HG03558 (cell line): ENCODE measurements around the gene GPR87.

Source experiments
- ATAC-seq: cut with Tn5 transposase; IDR thresholded peaks from one replicate; pipeline ENCODE4 v1.9.1; 2021; ENCODE audit warnings: moderate number of reproducible peaks; ENCODE audit not compliant: unreplicated experiment; ENCODE audit errors: extremely low read depth

GPR87 gene

DNA sequence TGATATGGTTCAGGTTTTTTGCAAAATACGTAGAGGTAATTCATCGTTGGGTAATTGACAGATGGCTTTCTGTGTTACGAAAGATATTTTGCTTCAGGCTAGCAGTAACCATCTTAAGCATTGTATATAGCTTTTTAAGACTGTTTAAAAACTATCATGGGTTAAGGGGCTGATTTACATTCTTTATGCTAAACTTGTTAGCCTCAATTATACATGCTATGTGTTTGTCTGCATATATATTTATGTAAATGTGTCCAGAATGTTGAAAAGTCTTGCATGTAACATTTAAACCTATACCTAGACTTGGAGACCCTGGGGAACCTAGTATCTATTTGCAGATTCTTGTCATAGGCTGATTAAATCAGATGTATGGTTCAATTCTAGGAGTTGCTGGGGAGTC lies 27.2 kb downstream of the GPR87 start:
- no peak for ATAC-seq

DNA sequence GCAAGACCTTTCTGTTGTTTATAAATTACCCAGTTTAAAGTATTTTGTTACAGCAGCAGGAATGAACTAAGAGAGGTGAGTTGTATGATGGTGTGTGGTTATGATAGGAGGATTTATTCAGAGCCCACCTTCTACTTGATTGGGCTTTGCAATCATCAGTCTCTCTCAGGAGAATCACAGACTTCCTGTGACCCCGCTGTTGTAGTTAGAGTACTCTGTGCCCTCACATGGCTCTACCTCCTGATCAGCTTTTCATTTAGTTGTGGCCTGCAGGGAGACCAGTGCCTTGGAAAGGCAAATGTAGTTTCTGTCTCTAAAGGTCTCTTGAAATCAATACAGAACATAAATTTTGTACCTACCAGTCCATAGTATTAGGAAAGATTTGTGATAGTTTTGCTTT lies 30.7 kb downstream of the GPR87 start:
- ATAC-seq: no peak

DNA sequence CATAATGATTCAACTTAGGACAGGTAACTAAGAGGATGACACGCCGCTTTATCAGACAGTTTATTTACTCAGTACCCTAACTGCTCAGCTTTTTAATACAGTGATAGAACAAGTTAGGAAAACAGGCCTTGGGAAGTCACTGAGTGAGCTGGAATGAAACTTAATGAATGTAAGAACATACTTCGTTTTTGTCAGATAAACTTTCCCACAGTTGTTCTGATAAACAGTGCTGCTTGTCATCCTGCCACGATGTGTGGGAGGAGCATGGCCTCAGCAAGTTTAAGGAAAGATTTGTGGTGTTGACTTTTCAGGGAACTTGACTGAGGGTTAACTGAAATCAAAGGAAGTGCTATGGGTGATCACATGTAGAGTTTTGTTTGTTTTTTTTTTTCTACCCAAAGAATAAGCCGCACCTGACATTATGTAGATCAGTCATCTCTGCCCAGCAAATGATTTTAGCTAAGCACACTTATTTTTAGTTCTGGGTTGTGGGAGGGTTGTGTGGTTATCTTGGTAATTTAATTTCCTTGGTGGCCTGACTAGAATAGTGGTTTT lies 32.6 kb downstream of the GPR87 start:
- ATAC-seq: no peak

DNA sequence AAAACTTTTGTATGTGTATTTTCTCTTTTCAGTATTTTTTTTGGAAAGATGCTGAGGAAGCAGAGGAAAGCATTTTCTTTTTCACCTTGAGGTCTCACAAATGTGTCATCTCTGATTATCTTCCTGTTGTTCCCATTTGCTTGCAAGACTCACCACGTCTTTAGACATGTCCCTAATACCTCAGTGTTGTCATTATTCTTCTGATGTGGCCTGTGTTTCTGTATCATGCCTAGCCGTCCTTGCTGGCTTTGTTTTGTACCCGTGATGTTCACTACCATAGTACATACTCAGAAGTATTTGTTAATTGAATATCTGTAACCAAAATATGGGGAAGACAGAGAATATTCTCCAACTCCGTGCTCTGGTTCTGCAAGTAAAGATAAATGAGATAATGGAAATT lies 33.2 kb downstream of the GPR87 start:
- ATAC-seq: no peak

DNA sequence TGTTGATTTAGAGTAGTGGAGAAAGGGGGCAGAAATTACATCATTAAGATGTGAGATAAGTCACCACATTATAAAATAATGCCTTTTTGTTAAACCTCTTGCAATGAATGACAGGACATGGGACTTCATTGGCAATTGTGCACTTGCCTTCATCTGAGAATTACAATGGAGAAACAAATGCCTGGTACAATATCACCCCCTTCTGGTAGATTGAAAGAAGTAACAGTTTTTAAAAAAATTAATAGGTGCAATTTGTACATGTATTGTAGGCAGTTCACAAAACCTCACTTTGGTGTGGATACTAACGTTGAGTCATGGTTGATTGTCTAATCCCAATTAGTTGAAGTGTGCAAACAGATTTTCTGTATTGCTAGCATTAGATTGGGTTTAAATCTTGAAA lies 33.7 kb downstream of the GPR87 start:
- ATAC-seq: no peak

DNA sequence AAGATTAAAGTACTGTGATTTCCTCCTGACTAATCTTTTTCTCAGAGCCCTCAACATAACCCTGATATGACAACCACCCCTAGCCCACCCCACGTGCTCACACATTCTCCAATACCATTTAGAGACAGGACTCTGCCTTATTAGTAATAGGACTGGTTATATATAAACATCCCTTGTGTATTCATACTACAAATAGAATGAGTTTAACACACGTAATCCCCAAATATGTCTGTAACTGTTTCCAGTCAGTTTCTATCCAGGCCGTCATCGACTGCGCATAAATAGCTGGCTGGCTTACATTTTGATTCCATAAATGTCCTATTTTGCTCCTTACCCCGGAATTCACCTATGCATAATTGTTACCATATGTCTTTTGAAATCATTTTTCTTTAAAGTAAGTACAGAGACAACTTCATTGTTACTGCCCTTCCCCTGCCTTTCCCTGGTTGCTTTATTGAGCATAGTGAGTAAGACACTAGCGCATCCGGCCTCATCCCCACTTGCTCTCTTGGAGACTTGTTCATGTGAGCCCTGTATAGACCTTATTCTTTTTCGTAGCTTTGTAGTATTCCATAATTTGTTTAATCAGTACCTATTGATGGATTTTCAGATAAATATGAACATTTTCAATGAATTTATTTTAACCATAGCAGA lies 34.8 kb downstream of the GPR87 start:
- ATAC-seq: no peak

DNA sequence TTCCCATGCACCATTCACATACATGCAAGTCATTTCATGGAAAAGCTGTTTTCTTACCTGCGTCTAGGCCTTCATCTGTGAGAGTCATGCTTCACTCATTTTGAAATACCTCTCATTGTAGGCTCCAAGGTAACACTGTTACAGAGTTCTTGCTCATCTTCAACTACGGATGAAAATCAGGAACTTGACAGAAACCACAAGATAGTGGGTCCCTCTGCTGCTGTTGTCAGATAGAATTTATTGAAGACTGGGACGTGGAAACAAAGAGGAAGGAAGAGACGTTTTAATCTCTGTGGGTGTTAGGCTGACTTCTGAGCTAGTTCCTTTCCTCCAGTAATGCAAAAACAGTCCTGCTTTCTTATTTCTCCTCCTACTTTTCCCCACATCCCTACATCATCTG lies 38.4 kb downstream of the GPR87 start, which contains the start of gene P2RY14:
Gene P2RY14 (minus strand): TSS at position 313 of the 400 bp plus-strand sequence. CDS start 64,226 bp downstream, outside the sequence.
- no peak for ATAC-seq

DNA sequence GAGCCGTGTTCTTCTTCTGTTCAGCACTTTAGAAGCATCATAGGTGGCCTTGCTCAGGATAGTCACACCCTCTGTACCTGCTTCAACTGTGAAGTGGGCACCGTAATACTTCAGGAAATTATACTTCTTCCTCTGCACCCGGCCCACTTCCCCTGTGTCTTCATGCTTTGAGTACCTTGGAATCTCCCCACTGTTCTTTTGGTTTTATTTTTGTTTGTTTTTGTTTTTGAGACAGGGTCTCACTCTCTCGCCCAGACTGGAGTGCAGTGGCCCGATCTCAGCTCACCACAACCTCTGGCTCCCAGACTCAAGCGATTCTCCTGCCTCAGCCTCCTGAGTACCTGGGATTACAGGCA lies 40.0 kb downstream of the GPR87 start:
- ATAC-seq: peak; percentile 35

DNA sequence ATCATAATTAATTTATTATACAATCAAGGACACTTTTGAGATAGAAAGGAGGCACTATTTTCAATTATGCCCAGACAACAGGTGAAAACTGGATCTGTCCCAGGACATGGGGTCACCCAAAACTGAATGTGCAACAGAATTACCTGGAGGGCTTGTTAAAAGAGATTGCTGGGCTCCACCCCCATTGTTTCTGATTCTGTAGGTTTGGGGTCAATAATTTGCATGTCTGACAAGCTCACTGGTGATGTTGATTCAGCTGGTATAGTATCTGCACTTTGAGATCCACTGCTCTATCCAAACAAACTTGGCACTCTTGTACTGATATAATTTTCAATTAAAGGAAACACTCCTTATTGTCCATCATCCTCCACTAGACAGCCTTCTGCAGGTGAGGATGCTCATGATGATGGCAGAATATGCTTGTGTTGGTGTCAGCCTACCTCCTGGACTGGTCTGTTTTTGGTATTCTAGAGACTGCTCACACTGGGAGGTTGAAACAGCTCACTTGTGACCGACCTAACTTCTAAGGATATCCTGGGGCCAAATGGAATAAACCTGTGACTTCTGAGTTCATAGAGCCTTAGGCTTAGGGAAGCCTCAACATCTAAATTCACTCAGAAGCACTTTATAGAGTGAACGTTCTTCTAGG lies 40.5 kb downstream of the GPR87 start:
- no peak for ATAC-seq

DNA sequence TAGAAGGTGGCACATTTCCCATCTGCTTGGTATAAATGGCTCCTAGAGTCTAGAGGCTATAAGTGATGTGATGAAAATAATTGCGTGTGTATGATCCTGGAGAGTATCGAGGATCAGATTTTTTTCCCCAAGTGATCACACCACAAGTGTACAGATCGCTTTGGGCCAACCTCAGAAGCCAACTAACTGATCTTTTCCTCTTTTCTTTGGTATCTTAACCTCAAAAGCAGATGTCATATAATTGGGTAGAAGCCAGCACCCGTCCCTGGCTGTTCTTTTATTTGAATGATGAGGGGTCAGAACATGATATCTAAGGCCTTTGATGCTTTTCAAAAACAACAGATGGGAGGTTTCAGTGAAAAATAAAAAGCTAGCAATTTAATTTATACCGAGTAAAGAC lies 41.5 kb downstream of the GPR87 start:
- no peak for ATAC-seq

DNA sequence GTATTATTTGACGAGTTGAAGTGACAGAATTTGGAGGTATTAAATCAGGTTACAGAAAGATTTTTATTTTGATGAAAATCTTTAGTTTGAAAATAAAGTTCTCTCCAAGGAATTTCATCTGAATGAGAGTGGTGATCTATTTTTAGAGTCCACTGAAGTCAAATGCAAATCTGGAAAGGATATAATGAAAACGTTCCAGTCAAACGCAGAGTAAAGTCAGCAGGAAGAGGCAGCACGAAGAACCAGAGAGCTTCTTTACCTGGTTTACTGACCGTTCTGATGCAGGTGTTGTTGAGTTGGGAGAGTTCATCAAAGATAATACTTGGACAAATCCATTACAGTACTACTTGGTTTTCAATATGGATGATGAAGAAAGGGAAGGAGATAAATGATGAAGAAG lies 47.0 kb downstream of the GPR87 start:
- no peak for ATAC-seq

DNA sequence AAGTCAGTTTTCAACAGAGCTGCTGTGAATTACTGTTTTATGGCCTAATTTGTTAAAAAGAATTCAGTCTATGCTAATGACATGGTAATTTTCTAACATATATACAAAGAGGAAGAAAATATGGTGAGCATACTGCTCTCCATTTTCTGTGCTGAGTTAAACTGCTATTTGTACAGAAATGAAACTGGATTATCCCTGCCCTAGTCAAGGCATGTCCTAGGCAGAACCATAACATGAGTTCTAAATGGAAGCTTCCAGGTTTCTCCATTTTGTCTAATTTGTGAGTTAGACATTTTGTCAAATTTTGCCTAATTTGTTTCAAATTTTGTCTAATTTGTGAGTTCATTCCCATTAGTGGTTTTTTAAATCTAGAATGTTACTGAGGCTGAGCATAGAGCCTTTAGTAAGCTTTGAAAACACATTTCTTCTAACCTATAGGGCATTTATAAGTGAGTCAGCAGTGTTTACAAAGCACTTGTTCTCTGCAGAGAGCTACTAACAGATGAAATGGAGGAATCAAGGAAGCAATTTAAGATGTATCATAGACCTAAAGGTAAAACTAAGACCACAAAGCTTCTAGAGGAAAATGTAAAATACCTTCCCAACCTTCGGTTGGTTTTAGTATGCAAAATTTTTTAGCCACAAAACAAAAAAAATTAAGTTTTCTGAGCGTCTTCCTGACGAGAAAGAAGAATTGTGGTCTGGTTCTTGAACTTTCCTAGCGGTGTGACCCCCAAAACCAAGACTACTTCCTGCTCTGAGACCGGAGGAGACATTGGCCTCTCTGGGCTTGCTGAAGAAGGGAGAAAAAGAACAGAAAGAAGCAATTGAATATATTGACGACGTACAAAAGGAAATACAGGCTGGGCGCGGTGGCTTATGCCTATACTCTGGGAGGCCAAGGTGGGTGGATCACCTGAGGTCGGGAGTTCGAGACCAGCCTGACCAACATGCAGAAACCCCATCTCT lies 48.1 kb downstream of the GPR87 start:
- ATAC-seq: peak; percentile 28

DNA sequence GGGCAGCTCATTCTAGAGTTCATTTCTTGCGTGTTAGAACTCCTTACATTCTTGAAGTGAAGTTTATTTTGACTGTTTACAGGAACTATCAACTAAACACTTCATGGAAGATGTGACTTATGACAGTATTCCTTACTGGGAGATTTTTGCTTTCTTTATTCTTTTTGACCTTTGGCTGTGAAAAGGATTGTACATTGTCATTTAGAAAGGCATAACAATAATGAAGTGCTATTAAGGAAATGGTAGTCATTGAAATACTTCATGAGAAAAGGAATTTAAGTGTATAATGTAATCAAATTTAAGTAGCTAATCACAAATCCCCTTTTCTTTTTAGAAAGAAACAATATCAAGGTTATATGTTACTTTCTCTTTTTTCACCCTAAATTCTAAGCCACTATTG lies 49.6 kb downstream of the GPR87 start:
- ATAC-seq: no peak

DNA sequence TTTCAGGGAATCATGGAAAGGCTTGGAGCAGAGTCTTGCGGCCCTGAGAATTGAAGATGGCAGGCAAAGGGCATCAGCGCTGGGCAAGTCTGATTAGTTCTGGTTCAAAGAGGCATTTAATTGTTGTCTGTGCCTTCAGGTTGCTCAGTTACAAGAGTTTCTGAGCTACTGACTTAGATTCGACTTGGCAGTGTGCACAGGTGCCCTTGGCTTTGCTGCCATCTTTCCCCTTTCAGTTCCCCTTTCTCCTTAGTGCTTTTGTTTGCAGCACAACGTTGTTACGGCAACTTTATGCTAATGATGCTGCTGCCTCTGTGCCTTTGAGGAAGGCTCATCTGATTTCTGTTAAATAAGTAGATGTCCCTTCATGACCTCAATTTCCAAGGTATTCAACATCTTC lies 50.8 kb downstream of the GPR87 start:
- ATAC-seq: peak; percentile 93

DNA sequence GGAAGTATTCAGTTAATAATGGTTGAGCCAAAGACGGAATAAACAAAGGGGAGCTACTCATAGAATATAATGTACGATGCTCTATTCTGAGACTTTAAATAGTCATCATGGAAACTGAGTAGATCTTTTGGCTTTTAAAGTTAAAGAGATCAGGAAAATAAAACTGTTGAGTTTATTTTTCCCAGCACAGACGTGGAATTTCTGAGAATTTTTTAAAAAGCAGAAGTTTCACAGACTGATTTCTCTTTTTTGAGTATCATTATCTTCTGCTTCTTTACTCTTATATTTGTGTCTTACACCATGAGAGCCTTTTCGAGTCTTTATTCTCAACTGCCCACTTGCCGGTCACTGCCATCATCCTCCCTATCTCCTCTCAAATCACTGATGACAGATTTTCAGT lies 51.5 kb downstream of the GPR87 start:
- ATAC-seq: no peak

DNA sequence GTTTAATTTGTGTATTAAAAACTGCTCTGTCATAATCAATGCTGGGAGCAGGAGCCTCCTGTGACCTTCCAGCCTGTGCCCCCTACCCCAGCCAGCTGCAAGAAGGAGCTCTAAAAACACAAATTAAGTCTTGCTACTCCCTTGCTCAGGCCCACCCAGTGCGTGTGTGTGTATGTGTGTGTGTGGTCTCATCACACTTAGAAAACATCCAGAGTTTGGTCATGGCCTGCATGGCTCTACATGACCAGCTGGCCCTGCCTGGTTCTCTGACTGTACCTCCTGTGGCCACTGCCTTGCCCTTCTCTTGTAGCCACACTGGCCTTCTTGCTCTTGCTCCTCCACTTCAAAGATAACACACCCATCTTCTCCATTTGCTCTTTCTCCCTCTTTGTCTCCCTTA lies 52.0 kb downstream of the GPR87 start:
- no peak for ATAC-seq

DNA sequence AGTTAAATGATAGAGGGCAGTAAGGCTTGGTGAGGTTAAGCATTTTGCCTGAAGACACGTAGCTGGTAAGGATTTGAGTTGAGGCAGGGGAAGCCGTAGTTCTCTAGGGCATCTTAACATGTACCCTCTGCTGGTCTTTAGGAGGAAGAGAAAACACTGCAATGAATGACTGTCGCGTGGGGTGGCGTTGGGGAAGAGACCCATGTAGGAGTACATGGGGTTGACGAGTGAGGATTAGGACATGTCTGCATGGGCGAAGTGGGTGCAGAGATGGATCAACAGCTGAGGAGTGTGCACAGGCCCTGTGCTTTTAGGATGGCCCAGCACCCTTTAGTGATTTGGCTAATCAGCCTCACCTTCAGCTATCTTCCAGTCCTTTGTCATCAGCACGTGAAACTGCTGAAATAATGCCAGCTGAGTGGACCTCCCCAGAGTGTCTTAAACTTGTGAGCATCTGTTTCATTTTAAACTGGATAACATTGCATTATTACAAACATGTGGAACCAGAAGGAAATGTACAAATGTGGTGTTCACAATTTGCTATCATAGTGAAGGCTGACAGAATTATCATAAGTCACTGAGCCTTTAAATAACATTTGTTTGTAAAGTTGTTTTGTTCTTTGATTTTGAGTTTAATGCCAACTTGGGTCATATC lies 53.6 kb downstream of the GPR87 start:
- ATAC-seq: no peak

DNA sequence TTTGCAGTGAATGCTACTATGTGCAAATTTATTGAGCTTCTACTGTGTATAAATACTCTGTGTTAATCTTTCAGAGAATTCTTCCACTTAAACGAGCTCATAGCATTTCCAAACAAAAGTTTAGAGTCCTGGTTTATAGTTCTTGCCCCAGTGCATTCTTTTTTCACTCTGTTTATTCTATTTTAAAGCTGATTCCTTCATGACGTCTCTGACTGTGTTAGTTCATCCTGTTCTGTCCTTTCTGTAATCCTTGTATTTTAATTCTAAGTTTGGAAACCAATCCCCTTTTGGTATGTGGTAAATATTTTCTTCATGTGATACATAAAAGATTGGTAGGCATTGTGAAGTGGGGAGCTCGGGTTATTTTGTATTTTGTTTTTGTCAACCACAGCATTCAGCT lies 57.0 kb downstream of the GPR87 start:
- no peak for ATAC-seq

DNA sequence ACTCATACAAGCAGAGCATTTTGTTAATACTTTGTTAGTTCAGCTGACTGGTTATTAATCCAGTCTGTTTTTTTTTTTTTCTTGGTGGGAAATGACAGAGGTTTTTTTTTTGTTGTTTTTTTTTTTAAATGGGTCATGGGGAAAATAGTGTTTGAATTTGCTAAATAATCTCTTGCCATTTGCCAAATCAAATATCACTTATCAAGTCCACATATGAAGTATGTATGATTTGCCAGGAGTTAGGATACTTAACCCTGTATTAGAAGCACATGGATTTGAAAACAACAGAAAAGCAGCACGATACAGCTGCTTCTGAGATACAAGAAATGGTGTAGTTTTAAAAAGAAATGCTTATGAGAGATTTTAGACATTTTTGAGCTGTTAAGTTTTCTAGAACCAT lies 59.9 kb downstream of the GPR87 start:
- no peak for ATAC-seq

DNA sequence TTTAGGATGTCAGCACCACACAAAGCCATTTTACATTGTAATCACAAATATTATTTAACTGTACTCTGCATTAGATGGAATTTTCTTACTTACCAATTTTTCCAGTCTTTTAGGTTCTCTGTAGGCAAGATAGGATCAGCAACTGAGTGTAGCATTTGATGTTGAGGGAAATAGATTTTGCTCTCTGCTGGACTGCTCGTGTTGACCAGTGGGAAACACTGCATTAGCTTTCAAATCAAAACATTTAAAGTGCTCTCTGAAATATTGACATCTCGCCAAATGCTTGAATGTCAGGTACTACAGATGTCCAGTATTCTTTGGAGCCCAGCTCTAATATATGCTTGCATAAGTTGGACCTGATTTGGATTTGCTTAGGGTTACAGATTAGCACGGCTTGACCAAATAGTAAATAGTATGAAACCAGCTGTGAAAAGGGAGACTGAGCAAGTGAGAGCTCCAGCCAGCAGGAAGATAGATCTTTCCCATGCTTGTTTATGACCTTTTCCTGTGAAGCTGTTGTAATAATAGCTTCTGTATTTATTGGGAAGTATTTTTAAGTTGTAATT lies 67.8 kb downstream of the GPR87 start:
- ATAC-seq: no peak
